Ishikawa (cell line): Measurements from ENCODE around the gene KIAA1614.

Source experiments
- CEBPB ChIP-seq: IDR thresholded peaks from 2 replicates; pipeline ENCODE4 v1.6.1; 2012
- CREB1 ChIP-seq: IDR thresholded peaks from 2 replicates; pipeline ENCODE4 v1.6.1; 2012; ENCODE audit warnings: low read depth
- EGR1 ChIP-seq: IDR thresholded peaks from 2 replicates; pipeline ENCODE4 v1.6.1; 2012
- EP300 ChIP-seq: IDR thresholded peaks from 2 replicates; pipeline ENCODE4 v1.6.1; 2012; ENCODE audit warnings: borderline replicate concordance
- FOXM1 ChIP-seq: IDR thresholded peaks from 2 replicates; pipeline ENCODE4 v1.6.1; 2012; ENCODE audit warnings: low read depth, borderline replicate concordance
- NFIC ChIP-seq: IDR thresholded peaks from 2 replicates; pipeline ENCODE4 v1.6.1; 2012
- RAD21 ChIP-seq: IDR thresholded peaks from 2 replicates; pipeline ENCODE4 v1.6.1; 2012; ENCODE audit warnings: low read depth
- REST ChIP-seq: IDR thresholded peaks from 2 replicates; pipeline ENCODE4 v1.6.1; 2012; ENCODE audit warnings: low read depth, mild to moderate bottlenecking
- TAF1 ChIP-seq: IDR thresholded peaks from 2 replicates; pipeline ENCODE4 v1.6.1; 2012; ENCODE audit warnings: low read depth, mild to moderate bottlenecking
- TCF12 ChIP-seq: IDR thresholded peaks from 2 replicates; pipeline ENCODE4 v1.6.1; 2012; ENCODE audit warnings: low read depth
- TEAD4 ChIP-seq: IDR thresholded peaks from 2 replicates; pipeline ENCODE4 v1.6.1; 2012
- USF1 ChIP-seq: IDR thresholded peaks from 2 replicates; pipeline ENCODE4 v1.6.1; 2012
- YY1 ChIP-seq: IDR thresholded peaks from 2 replicates; pipeline ENCODE4 v1.6.1; 2012; ENCODE audit warnings: low read depth
- ZBTB7A ChIP-seq: IDR thresholded peaks from 2 replicates; pipeline ENCODE4 v1.6.1; 2012; ENCODE audit warnings: low read depth
- TF ChIP-seq, protein P1 (sequence below): IDR thresholded peaks from 2 replicates; pipeline ENCODE4 v1.6.1; 2012

KIAA1614 gene

GRCh38 chr1:180909005-180909414, 3.7 kb upstream of the KIAA1614 start:
- no peak for TF ChIP-seq TCF12
- no peak for TF ChIP-seq FOXM1
- no peak for TF ChIP-seq ZBTB7A
- TF ChIP-seq CREB1, result no peak
- no peak for TF ChIP-seq EGR1
- TF ChIP-seq CEBPB, result no peak
- no peak for TF ChIP-seq REST
- no peak for TF ChIP-seq NFIC
- TF ChIP-seq, protein P1, sequence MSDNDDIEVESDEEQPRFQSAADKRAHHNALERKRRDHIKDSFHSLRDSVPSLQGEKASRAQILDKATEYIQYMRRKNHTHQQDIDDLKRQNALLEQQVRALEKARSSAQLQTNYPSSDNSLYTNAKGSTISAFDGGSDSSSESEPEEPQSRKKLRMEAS, result no peak
- TF ChIP-seq EP300, result no peak
- no peak for TF ChIP-seq YY1
- no peak for TF ChIP-seq TAF1
- TF ChIP-seq RAD21, result no peak

- TF ChIP-seq TEAD4 (no peak), YY1 (no peak), EGR1 (no peak), TAF1 (no peak), USF1 (no peak), NFIC (no peak), CREB1 (no peak), EP300 (no peak), CEBPB (no peak), TCF12 (no peak), RAD21 (no peak), ZBTB7A (no peak), REST (no peak), FOXM1 (no peak)
- TF ChIP-seq, protein P1, result no peak
These were observed 3.2 kb upstream of the KIAA1614 start for GRCh38 chr1:180909462-180909976.

- TF ChIP-seq CREB1 (no peak), CEBPB (no peak), EP300 (no peak), ZBTB7A (no peak), TEAD4 (no peak), EGR1 (no peak), REST (no peak), FOXM1 (no peak), TAF1 (no peak), TCF12 (no peak), USF1 (no peak), NFIC (no peak), RAD21 (no peak), YY1 (no peak)
- TF ChIP-seq, protein P1, result no peak
These were observed 981 bp upstream of the KIAA1614 start for GRCh38 chr1:180911640-180912191.
